Caco-2 (cell line): ENCODE data around the gene MSLN. TPM values are rescaled to one million over a fixed set of nuclear protein-coding genes. Genes with fewer than 3 reads are reported as not detected.

Experiments used
- BruUV-seq: library from RNA; stranded (reverse); fragments of 400-500 nt; replicated peaks from 2 replicates; lab custom pipeline; 2021; lab: Mats Ljungman, UMichigan
- CTCF ChIA-PET: fragments of 300-600 bp; sonication (Branson Sonifier 250); formaldehyde crosslinking; loops from one replicate; lab custom pipeline; 2022; ENCODE audit warnings: antibody characterized with exemption; lab: Charles Lee
- POLR2A ChIA-PET: fragments of 300-600 bp; sonication (Branson Sonifier 250); formaldehyde crosslinking; loops from one replicate; lab custom pipeline; 2022; ENCODE audit warnings: antibody characterized with exemption; lab: Charles Lee
- DNase-seq, 2 experiments: peaks; one replicate each; pipeline versions ENCODE4 v3.0.0 to v3.0.0-alpha.2; 2020 to 2022
- H3K27me3 ChIP-seq: replicated peaks from 2 replicates; pipeline ENCODE4 v1.6.0; 2011; ENCODE audit warnings: low read length; ENCODE audit not compliant: control insufficient read depth, insufficient read depth
- H3K36me3 ChIP-seq: 2 replicates; pipeline ENCODE4 v1.5.1; 2011; ENCODE audit warnings: low read length; ENCODE audit not compliant: control insufficient read depth, insufficient read depth
- H3K4me1 ChIP-seq: fragments of 250-450 bp; sonication (Bioruptor Pico); 2 replicates; pipeline ENCODE4 v1.5.1; 2020; ENCODE audit warnings: mild to moderate bottlenecking
- H3K4me3 ChIP-seq: 2 replicates; pipeline ENCODE4 v1.5.1; 2011; ENCODE audit warnings: low read depth, mild to moderate bottlenecking, control low read depth, low read length
- H3K9me3 ChIP-seq: fragments of 250-450 bp; sonication (Bioruptor Pico); 2 replicates; pipeline ENCODE4 v1.5.1; 2020; ENCODE audit warnings: mild to moderate bottlenecking, moderate library complexity
- H3K27ac Mint-ChIP-seq: one replicate; pipeline ENCODE4 v1.8.0; 2022; ENCODE audit warnings: mixed read lengths; ENCODE audit not compliant: unreplicated experiment
- H3K27me3 Mint-ChIP-seq: one replicate; pipeline ENCODE4 v1.8.0; 2022; ENCODE audit warnings: mixed read lengths; ENCODE audit not compliant: insufficient read depth, unreplicated experiment
- H3K36me3 Mint-ChIP-seq: one replicate; pipeline ENCODE4 v1.8.0; 2022; ENCODE audit warnings: mild to moderate bottlenecking, mixed read lengths; ENCODE audit not compliant: insufficient read depth, unreplicated experiment
- H3K4me1 Mint-ChIP-seq: one replicate; pipeline ENCODE4 v1.8.0; 2022; ENCODE audit warnings: low read depth, mixed read lengths; ENCODE audit not compliant: unreplicated experiment
- H3K4me3 Mint-ChIP-seq: one replicate; pipeline ENCODE4 v1.8.0; 2022; ENCODE audit warnings: mild to moderate bottlenecking, moderate library complexity, mixed read lengths; ENCODE audit not compliant: unreplicated experiment
- H3K9me3 Mint-ChIP-seq: one replicate; pipeline ENCODE4 v1.8.0; 2022; ENCODE audit warnings: mixed read lengths; ENCODE audit not compliant: unreplicated experiment
- CTCF ChIP-seq, 2 experiments: fragments of 200-600 bp in 1 of 2; IDR thresholded peaks; 1 replicate in 1 of 2; 2 replicates in 1 of 2; pipeline versions ENCODE4 v1.5.1 to v1.8.0; 2011 to 2022; ENCODE audit warnings: antibody characterized with exemption in 1 of 2, control low read depth in 1 of 2, inconsistent platforms in 1 of 2, low read depth in 1 of 2, low read length in 1 of 2, mild to moderate bottlenecking in 1 of 2, moderate library complexity in 1 of 2; ENCODE audit not compliant: insufficient read depth in 1 of 2, severe bottlenecking in 1 of 2, unreplicated experiment in 1 of 2
- intact Hi-C: fragments of 100-400 bp; cut with micrococcal nuclease; formaldehyde crosslinking; loops from one replicate; pipeline ENCODE4 v1.10.0; 2022; ENCODE audit not compliant: unreplicated experiment
- total RNA-seq: library from RNA; stranded (reverse); gene quantifications from 2 replicates; pipeline ENCODE4 v1.2.3, GENCODE V29; 2022

Gene MSLN
- total RNA-seq, 1 experiment from 2014 or later: 0.36 TPM

- DNase-seq: no peak
- no peaks in the 10 kb centered on the region for H3K27me3 Mint-ChIP-seq
- no peaks in the 10 kb centered on the region for H3K9me3 ChIP-seq
- H3K4me3 Mint-ChIP-seq: no peak overlapping the region
- H3K36me3 ChIP-seq: no peaks in the 10 kb centered on the region
- no peak overlapping the region for H3K4me3 ChIP-seq
- peaks cover 3% of the 10 kb centered on the region for H3K36me3 Mint-ChIP-seq
- ChIA-PET CTCF (no interaction called here), POLR2A (no interaction called here)
- H3K9me3 Mint-ChIP-seq: no peaks in the 10 kb centered on the region
- TF ChIP-seq CTCF (IDR thresholded peaks at IDR 0.05; ENCODE audit: insufficient read depth in 1 of 2, low read depth in 1 of 2, low read length in 1 of 2, severe bottlenecking in 1 of 2, unreplicated experiment in 1 of 2): no peak
- H3K4me1 ChIP-seq: peaks cover 25% of the 10 kb centered on the region
- no peaks in the 10 kb centered on the region for H3K4me1 Mint-ChIP-seq
- BruUV-seq: no TSS peak
- H3K27me3 ChIP-seq: no peaks in the 10 kb centered on the region
- H3K27ac Mint-ChIP-seq: no peak overlapping the region
- intact Hi-C loops: no loop called here
Observed at GRCh38 chr16:762595-763268, 2.2 kb downstream of the MSLN start.

GRCh38 chr16:763369-764183 is 3.0 kb downstream of the MSLN start:
- H3K4me3 Mint-ChIP-seq: no peak overlapping the region
- H3K27ac Mint-ChIP-seq: no peak overlapping the region
- no peaks in the 10 kb centered on the region for H3K36me3 Mint-ChIP-seq
- TF ChIP-seq CTCF (IDR thresholded peaks at IDR 0.05; ENCODE audit: insufficient read depth in 1 of 2, low read depth in 1 of 2, low read length in 1 of 2, severe bottlenecking in 1 of 2, unreplicated experiment in 1 of 2): no peak
- CTCF ChIA-PET: no interaction called here
- no peaks in the 10 kb centered on the region for H3K27me3 Mint-ChIP-seq
- Histone ChIP-seq H3K4me1 (peaks cover 25% of the 10 kb centered on the region), H3K4me3 (no peak overlapping the region), H3K27me3 (no peaks in the 10 kb centered on the region), H3K36me3 (no peaks in the 10 kb centered on the region), H3K9me3 (no peaks in the 10 kb centered on the region)
- POLR2A ChIA-PET: no interaction called here
- DNase-seq: no peak
- H3K9me3 Mint-ChIP-seq: no peaks in the 10 kb centered on the region
- intact Hi-C loops: no loop called here
- BruUV-seq: no TSS peak
- no peaks in the 10 kb centered on the region for H3K4me1 Mint-ChIP-seq

- CTCF ChIA-PET: no interaction called here
- Histone ChIP-seq H3K4me1 (peaks cover 27% of the 10 kb centered on the region), H3K27me3 (no peaks in the 10 kb centered on the region), H3K4me3 (no peak overlapping the region), H3K9me3 (no peaks in the 10 kb centered on the region), H3K36me3 (no peaks in the 10 kb centered on the region)
- H3K27ac Mint-ChIP-seq: no peak overlapping the region
- POLR2A ChIA-PET: no interaction called here
- no peak overlapping the region for H3K4me3 Mint-ChIP-seq
- no peaks in the 10 kb centered on the region for H3K27me3 Mint-ChIP-seq
- no peaks in the 10 kb centered on the region for H3K4me1 Mint-ChIP-seq
- intact Hi-C loops: no loop called here
- H3K9me3 Mint-ChIP-seq: no peaks in the 10 kb centered on the region
- BruUV-seq: no TSS peak
- no peak for TF ChIP-seq CTCF (IDR thresholded peaks at IDR 0.05; ENCODE audit: insufficient read depth in 1 of 2, low read depth in 1 of 2, low read length in 1 of 2, severe bottlenecking in 1 of 2, unreplicated experiment in 1 of 2)
- DNase-seq: no peak
- H3K36me3 Mint-ChIP-seq: no peaks in the 10 kb centered on the region
Observed at GRCh38 chr16:764184-764750, 3.7 kb downstream of the MSLN start.
